Adrenal gland (tissue), 12 donors: ENCODE data around the gene RAD51B. TPM values are rescaled to one million over a fixed set of nuclear protein-coding genes. Genes with fewer than 3 reads are reported as not detected.

Experiments used
- DNase-seq, 7 donors: peaks; one replicate each; pipeline ENCODE4 v3.0.0-alpha.2; 2019 to 2020
- H3K27ac ChIP-seq, 5 donors: fragments of 200-600 bp; sonication (generic) in 4 of 5; 1 replicate in 3 of 5; 2 replicates in 2 of 5; pipeline versions ENCODE4 v1.5.1 to v1.8.0; 2016 to 2020; ENCODE audit warnings: mild to moderate bottlenecking in 1 of 5
- H3K27me3 ChIP-seq: fragments of 200-600 bp; 2 replicates; pipeline ENCODE4 v1.8.0; 2021
- H3K36me3 ChIP-seq, 2 donors: fragments of 200-600 bp; replicated peaks in 1 of 2; 1 replicate in 1 of 2; 2 replicates in 1 of 2; pipeline versions ENCODE4 v1.5.1 to v1.8.0; 2018 to 2022
- H3K4me1 ChIP-seq, 2 donors: fragments of 200-600 bp; replicated peaks in 1 of 2; 1 replicate in 1 of 2; 2 replicates in 1 of 2; pipeline versions ENCODE4 v1.5.1 to v1.8.0; 2018 to 2021
- H3K4me3 ChIP-seq, 4 donors: fragments of 200-600 bp; sonication (generic) in 3 of 4; one replicate each; pipeline ENCODE4 v1.5.1; 2016 to 2018
- H3K9me3 ChIP-seq, 3 donors: fragments of 200-600 bp; sonication (generic) in 1 of 3; replicated peaks in 1 of 3; 1 replicate in 2 of 3; 2 replicates in 1 of 3; pipeline versions ENCODE4 v1.5.1 to v1.8.0; 2016 to 2021
- POLR2A ChIP-seq, 2 donors: fragments of 450-650 bp; IDR thresholded peaks; one replicate each; pipeline ENCODE4 v1.6.1; 2017; ENCODE audit warnings: antibody characterized with exemption in 2 of 2, mild to moderate bottlenecking in 2 of 2, moderate library complexity in 1 of 2
- WGBS, 4 donors: extraction: QIAGEN DNeasy Blood & Tissue Kit in 2 of 4; methylation state at CpG; one replicate each; pipeline versions ENCODE4 v1.1.5 to v1.1.7; 2013 to 2017; 5-methylcytosine and 5-hydroxymethylcytosine counted together
- intact Hi-C, 2 donors: fragments of 100-400 bp; cut with DNase I; formaldehyde crosslinking; loops; one replicate each; pipeline versions ENCODE4 v1.14.1 to v1.15.0; 2022 to 2023
- polyA plus RNA-seq, 3 donors: library from polyadenylated mRNA; stranded (reverse); fragments of 200-250 nt in 2 of 3; fragments of 350-450 nt in 1 of 3; fragmentation: Illumina TruSeq in 1 of 3; extraction: RNeasy Lipid Tissue Mini Kit (QIAGEN cat#74804) in 1 of 3; gene quantifications; one replicate each; pipeline ENCODE4 v1.2.3, GENCODE V29; 2013 to 2014
- total RNA-seq, 9 donors: library from RNA; depleted of rRNA in 4 of 9; stranded (reverse); fragments of >200 nt in 4 of 9; fragments of 120-200 nt in 1 of 9; fragmentation: NEBNext Ultra II Directional in 1 of 9; extraction: Animal tissue kit (Norgen Biotek cat#: 25700) in 1 of 9; gene quantifications; one replicate each; pipeline versions ENCODE4 v1.1.0 to v1.2.4, GENCODE V29; 2013 to 2023
- TF ChIP-seq, protein P1 (sequence below), 6 experiments: fragments of 450-650 bp in 4 of 6; fragments of 200-600 bp in 2 of 6; sonication (generic) in 1 of 6; IDR thresholded peaks; 1 replicate in 5 of 6; 2 replicates in 1 of 6; pipeline versions ENCODE4 v1.5.1 to v1.8.0; 2016 to 2021; ENCODE audit warnings: antibody characterized with exemption in 6 of 6, mild to moderate bottlenecking in 2 of 6, moderate library complexity in 1 of 6
- donor health status: healthy with polysubstance abuse.
- donor health status: Bipolar disorder and iron deficiency.
- donor health status: DM: yes; HTN: yes; CAD: no.
- donor health status: DM: no; HTN: no; CAD: no.
- donor health status: DM: no; HTN: no; CAD: no.
- donor health status: DM: yes; HTN: yes; CAD: no.

Gene RAD51B
- total and polyA plus RNA-seq, 12 donors, result 2.3 to 24.6 (median 12.4) TPM

DNA sequence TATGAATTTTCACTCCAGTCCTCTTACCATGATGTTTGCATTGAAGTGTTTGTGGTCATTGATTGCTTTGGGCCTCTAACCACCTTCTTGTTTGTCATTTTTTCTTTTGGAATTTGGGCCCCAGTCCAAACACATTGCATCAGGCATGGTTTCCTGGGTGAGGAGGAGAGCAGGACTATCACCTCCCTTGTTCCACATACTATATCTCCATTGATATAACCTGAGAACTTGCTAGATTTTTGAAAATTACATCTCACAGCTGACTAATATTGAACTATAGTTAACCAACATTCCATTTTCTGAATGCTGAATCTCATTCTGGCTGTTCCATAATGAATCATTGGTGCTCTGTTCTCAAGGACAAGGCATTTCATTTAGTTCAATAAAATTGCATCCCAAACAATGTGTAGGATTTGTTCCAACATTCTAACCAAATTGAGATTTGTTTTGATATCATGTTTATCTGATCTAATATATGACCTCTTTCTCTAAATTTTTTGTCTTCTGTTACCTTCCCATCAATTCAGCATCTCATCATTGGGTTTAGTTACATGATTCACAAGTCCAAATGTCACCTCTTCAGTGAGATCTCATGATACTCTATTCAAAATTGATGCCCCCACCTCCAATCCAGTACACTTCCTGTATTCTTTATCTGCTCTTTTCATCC, 644.3 kb downstream of the RAD51B start:
- Histone ChIP-seq H3K4me1 (peaks cover 29 to 39% of the 10 kb centered on the region in 2 donors), H3K27me3 (no peaks in the 10 kb centered on the region), H3K4me3 (no peak overlapping the region), H3K36me3 (no peaks in the 10 kb centered on the region), H3K9me3 (no peaks in the 10 kb centered on the region), H3K27ac (peak overlapping the region in 2 of 5 donors; percentile 2 to 23)
- no peak for DNase-seq
- intact Hi-C loops, result no loop called here
- TF ChIP-seq, protein P1, sequence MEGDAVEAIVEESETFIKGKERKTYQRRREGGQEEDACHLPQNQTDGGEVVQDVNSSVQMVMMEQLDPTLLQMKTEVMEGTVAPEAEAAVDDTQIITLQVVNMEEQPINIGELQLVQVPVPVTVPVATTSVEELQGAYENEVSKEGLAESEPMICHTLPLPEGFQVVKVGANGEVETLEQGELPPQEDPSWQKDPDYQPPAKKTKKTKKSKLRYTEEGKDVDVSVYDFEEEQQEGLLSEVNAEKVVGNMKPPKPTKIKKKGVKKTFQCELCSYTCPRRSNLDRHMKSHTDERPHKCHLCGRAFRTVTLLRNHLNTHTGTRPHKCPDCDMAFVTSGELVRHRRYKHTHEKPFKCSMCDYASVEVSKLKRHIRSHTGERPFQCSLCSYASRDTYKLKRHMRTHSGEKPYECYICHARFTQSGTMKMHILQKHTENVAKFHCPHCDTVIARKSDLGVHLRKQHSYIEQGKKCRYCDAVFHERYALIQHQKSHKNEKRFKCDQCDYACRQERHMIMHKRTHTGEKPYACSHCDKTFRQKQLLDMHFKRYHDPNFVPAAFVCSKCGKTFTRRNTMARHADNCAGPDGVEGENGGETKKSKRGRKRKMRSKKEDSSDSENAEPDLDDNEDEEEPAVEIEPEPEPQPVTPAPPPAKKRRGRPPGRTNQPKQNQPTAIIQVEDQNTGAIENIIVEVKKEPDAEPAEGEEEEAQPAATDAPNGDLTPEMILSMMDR (IDR thresholded peaks at IDR 0.05), result no peak
- TF ChIP-seq POLR2A (IDR thresholded peaks at IDR 0.05), result no peak

DNA sequence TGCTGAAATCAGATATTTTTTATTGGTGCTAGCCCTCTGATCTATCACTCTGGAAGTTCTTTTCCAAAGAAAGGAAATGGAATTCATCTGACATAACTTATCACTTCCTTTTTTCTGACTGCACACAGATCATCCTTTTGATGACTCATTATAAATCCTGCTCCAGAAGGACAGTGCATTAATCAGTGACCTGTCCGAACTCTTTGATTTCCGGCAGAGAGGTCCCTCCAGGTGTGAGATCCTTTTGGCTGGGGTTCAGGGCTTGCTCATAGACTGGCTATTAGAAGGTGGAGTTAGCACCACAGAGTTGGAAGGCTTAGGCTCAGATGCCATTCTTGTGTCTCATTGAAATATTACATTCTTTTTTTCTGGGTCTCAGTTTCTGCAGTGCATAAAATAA, 645.1 kb downstream of the RAD51B start:
- TF ChIP-seq, protein P1 (IDR thresholded peaks at IDR 0.05), result no peak
- no peak for TF ChIP-seq POLR2A (IDR thresholded peaks at IDR 0.05)
- intact Hi-C loops, result no loop called here
- peak in 1 of 7 donors; percentile 35 for DNase-seq
- H3K4me3 ChIP-seq, result no peak overlapping the region
- no peaks in the 10 kb centered on the region for H3K27me3 ChIP-seq
- no peaks in the 10 kb centered on the region for H3K36me3 ChIP-seq
- no peaks in the 10 kb centered on the region for H3K9me3 ChIP-seq
- WGBS, 4 donors, result 13 to 21% (median 17%) methylated on average over 2 of the region's 2 CpGs
- peaks cover 21 to 33% of the 10 kb centered on the region in 2 donors for H3K4me1 ChIP-seq
- peak overlapping the region in 2 of 5 donors; percentile 2 to 23 for H3K27ac ChIP-seq

DNA sequence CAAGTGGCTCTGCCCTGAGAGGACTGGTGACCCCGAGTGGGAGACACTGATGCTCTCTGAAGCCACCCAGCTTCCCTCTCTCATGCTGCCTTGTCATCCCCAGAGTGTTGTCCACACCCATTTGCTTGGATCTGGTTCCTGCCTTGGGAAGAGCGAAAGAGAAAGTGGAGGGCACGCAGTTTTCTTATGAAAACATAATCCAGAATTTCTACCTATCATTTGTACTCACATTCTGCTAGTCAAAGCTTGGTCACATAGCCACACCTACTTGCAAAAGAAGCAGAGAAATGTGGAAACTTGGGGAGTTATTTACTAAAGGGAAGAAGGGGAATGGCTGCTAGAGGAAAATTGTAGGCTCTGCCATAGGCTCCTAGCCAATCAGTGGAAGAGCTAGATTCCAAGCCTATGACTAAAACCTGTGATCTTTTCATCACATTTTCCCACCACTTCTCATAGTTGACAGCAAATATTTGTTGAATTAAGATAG, 647.0 kb downstream of the RAD51B start:
- intact Hi-C loops, result no loop called here
- Histone ChIP-seq H3K9me3 (no peaks in the 10 kb centered on the region), H3K4me1 (peaks cover 25 to 48% of the 10 kb centered on the region in 2 donors), H3K27ac (peak overlapping the region in 1 of 5 donors; percentile 51), H3K4me3 (no peak overlapping the region), H3K27me3 (no peaks in the 10 kb centered on the region), H3K36me3 (no peaks in the 10 kb centered on the region)
- no peak for TF ChIP-seq POLR2A (IDR thresholded peaks at IDR 0.05)
- TF ChIP-seq, protein P1 (IDR thresholded peaks at IDR 0.05), result no peak
- DNase-seq, result no peak
- WGBS, 4 donors, result 81 to 91% (median 83%) methylated on average over 3 of the region's 3 CpGs

DNA sequence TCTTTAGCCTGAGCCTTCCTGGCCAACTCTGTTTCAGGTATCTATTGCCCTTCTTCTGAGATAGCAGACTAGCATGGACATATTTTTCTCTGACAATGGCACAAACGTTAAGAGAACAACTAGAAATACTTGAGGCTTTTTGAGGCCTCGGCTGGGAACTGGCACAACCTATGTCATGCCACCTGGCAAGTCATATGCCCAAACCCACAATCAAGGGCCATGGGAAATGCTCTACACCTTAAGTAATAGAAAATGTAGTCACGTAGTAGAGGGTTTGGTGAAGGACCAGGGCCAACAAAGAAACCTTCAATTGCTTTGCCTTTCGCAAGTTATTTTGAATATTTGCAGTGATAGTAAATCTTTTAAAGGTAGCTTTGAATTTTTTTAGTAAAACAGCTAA, 647.8 kb downstream of the RAD51B start:
- H3K27me3 ChIP-seq, result no peaks in the 10 kb centered on the region
- intact Hi-C loops, result no loop called here
- no peak for TF ChIP-seq POLR2A (IDR thresholded peaks at IDR 0.05)
- TF ChIP-seq, protein P1 (IDR thresholded peaks at IDR 0.05), result no peak
- H3K4me1 ChIP-seq, result peaks cover 25 to 48% of the 10 kb centered on the region in 2 donors
- H3K4me3 ChIP-seq, result no peak overlapping the region
- H3K36me3 ChIP-seq, result no peaks in the 10 kb centered on the region
- 86 to 92% (median 91%) methylated on average over 4 of the region's 4 CpGs for WGBS, 4 donors
- DNase-seq, result no peak
- H3K9me3 ChIP-seq, result no peaks in the 10 kb centered on the region
- no peak overlapping the region for H3K27ac ChIP-seq
